RWPE1 (cell line): ENCODE results near the gene EMC7.
A peak's percentile ranks its signal among the peaks of the same experiment; 100 is the strongest.

Source experiments
- CTCF ChIA-PET: fragments of 350-600 bp; sonication (Branson Sonifier 250); formaldehyde crosslinking; extraction: SDS; loops from one replicate; lab custom pipeline; 2021; lab: Yijun Ruan, JAX
- POLR2A ChIA-PET: fragments of 400-600 bp; formaldehyde crosslinking; extraction: SDS; loops from one replicate; lab custom pipeline; 2020; ENCODE audit warnings: antibody characterized with exemption; ENCODE audit not compliant: low non-redundant PET; lab: Yijun Ruan, JAX
- DNase-seq: peaks from one replicate; pipeline ENCODE4 v3.0.0; 2012; ENCODE audit warnings: low spot score
- H3K27ac ChIP-seq: fragments of 450-650 bp; 2 replicates; pipeline ENCODE4 v1.5.1; 2017
- TF ChIP-seq, protein P1 (sequence below): fragments of 450-650 bp; conservative IDR thresholded peaks from 2 replicates; pipeline ENCODE4 v1.5.1; 2017; ENCODE audit warnings: low read depth, mild to moderate bottlenecking

EMC7 gene

DNA sequence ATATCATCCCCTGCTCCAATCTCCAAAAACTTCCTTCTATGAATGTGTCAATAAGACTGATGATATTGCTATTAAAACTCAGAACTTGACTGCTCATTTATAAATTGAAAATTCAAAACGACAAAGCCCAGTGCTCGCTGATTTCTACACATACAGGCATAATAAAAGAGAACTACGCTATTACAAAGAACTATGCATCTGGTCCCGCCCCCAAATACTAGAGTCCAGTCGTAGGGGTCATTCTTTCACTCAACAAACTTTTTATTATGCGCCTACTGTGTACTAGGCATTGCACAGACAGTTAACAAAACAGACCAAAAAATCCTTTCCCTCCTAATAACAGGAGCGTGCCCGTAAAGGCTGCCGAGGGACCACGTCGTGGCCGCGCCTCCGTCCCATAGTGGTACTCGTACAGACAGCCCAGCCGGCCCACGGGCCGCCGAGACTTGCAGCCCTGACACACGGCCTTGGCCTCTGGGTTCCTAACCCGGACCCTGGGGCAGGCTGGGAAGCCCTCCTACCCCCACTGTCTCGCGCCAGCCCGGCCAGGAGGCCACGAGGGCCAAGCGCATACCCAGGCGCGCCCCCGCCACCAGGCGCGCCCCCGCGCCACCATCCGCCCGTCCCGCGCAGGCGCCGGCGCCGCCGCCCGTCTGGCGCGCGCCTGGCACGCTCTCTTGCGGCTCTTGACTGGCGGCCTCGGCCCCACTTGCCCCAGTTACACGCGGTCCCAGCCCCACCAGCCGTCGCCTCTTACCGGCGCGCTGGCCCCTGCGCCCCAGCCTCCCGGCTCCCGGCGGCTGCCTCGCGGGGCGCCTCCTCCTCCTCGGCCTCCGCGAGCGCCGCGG is 63.4 kb downstream of the EMC7 start:
- peak; percentile 69 for DNase-seq
- CTCF ChIA-PET: no interaction called here
- peak overlapping the region; percentile 94 for H3K27ac ChIP-seq
- POLR2A ChIA-PET: no interaction called here
- TF ChIP-seq, protein P1, sequence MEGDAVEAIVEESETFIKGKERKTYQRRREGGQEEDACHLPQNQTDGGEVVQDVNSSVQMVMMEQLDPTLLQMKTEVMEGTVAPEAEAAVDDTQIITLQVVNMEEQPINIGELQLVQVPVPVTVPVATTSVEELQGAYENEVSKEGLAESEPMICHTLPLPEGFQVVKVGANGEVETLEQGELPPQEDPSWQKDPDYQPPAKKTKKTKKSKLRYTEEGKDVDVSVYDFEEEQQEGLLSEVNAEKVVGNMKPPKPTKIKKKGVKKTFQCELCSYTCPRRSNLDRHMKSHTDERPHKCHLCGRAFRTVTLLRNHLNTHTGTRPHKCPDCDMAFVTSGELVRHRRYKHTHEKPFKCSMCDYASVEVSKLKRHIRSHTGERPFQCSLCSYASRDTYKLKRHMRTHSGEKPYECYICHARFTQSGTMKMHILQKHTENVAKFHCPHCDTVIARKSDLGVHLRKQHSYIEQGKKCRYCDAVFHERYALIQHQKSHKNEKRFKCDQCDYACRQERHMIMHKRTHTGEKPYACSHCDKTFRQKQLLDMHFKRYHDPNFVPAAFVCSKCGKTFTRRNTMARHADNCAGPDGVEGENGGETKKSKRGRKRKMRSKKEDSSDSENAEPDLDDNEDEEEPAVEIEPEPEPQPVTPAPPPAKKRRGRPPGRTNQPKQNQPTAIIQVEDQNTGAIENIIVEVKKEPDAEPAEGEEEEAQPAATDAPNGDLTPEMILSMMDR: no peak
